ENCODE data around the gene F11R.

GRCh38 chr1:161039154-161039545, 18.2 kb upstream of the F11R start:
- no peak for TF ChIP-seq CTCF (IDR thresholded peaks at IDR 0.05)
- no peak for TF ChIP-seq POLR2A (IDR thresholded peaks at IDR 0.05)

Data from uterus (tissue), 2 donors.